ENCODE data around the gene RASSF1.

DNA sequence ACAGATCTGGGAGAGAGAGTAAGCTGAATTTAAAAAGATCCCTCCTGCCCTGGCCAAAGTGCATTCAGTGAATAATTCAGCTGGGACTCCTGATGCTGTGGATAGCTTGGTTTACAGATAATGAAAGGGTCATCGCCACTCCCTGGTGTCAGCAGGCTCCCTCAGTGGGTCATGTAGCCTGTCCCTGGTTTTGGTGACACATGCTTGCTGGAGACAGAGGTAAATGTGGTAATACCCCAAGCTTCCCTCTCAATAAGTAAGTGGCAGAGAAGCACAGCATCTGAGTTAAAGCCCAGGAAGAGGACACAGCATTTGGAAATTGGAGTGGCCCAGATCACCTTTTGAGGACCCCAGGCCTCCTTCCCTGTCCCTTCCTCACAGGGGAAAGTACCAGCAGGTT lies 16.8 kb upstream of the RASSF1 start:
- TF ChIP-seq, protein P1, sequence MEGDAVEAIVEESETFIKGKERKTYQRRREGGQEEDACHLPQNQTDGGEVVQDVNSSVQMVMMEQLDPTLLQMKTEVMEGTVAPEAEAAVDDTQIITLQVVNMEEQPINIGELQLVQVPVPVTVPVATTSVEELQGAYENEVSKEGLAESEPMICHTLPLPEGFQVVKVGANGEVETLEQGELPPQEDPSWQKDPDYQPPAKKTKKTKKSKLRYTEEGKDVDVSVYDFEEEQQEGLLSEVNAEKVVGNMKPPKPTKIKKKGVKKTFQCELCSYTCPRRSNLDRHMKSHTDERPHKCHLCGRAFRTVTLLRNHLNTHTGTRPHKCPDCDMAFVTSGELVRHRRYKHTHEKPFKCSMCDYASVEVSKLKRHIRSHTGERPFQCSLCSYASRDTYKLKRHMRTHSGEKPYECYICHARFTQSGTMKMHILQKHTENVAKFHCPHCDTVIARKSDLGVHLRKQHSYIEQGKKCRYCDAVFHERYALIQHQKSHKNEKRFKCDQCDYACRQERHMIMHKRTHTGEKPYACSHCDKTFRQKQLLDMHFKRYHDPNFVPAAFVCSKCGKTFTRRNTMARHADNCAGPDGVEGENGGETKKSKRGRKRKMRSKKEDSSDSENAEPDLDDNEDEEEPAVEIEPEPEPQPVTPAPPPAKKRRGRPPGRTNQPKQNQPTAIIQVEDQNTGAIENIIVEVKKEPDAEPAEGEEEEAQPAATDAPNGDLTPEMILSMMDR (IDR thresholded peaks at IDR 0.05; ENCODE audit: low read length), result no peak
- no peak for TF ChIP-seq EZH2 (IDR thresholded peaks at IDR 0.05; ENCODE audit: borderline replicate concordance, low read length)

Data from OCI-LY1 (cell line).